ENCODE results near the gene TBCD.

- TF ChIP-seq NFRKB (IDR thresholded peaks at IDR 0.05) (no peak), SUZ12 (IDR thresholded peaks at IDR 0.05) (no peak), FOXM1 (IDR thresholded peaks at IDR 0.05; ENCODE audit: borderline replicate concordance) (no peak), BHLHE40 (IDR thresholded peaks at IDR 0.05; ENCODE audit: borderline replicate concordance) (no peak), TARDBP (IDR thresholded peaks at IDR 0.05) (no peak)
These were observed 1.3 kb downstream of the TBCD start for GRCh38 chr17:82753201-82753464.

Measured in HEK293T (cell line).